Keratinocyte (primary cell): ENCODE data around the gene ADM2. TPM values are rescaled to one million over a fixed set of nuclear protein-coding genes. Genes with fewer than 3 reads are reported as not detected.

Experiments
- DNase-seq: peaks from one replicate; pipeline ENCODE4 v3.0.0-alpha.2; 2011; ENCODE audit warnings: low read depth, missing footprints, low spot score
- FAIRE-seq: peaks from 2 replicates; lab custom pipeline; 2011; peaks lifted over from hg19 to GRCh38; lab: Jason Lieb, UNC
- H2AFZ ChIP-seq: 2 replicates; pipeline ENCODE4 v1.6.0; 2012; ENCODE audit warnings: low read length, control low read depth, inconsistent platforms; ENCODE audit not compliant: control insufficient read depth
- H3K27ac ChIP-seq: 2 replicates; pipeline ENCODE4 v1.5.1; 2011; ENCODE audit warnings: low read length; ENCODE audit not compliant: control insufficient read depth, insufficient read depth
- H3K27me3 ChIP-seq: 3 replicates; pipeline ENCODE4 v1.6.0; 2011; ENCODE audit warnings: low read length; ENCODE audit not compliant: control insufficient read depth, insufficient read depth; ENCODE audit errors: extremely low read depth
- H3K36me3 ChIP-seq, 2 experiments: 2 replicates in 1 of 2; 3 replicates in 1 of 2; pipeline ENCODE4 v1.5.1; 2011; ENCODE audit warnings: low read length in 2 of 2, mild to moderate bottlenecking in 1 of 2; ENCODE audit not compliant: control insufficient read depth in 2 of 2, insufficient read depth in 2 of 2; ENCODE audit errors: extremely low read depth in 1 of 2
- H3K4me1 ChIP-seq: 3 replicates; pipeline ENCODE4 v1.5.1; 2011; ENCODE audit warnings: low read length; ENCODE audit not compliant: control insufficient read depth, insufficient read depth; ENCODE audit errors: extremely low read depth
- H3K4me2 ChIP-seq: 3 replicates; pipeline ENCODE4 v1.6.0; 2011; ENCODE audit warnings: low read depth, low read length; ENCODE audit not compliant: control insufficient read depth, insufficient read depth; ENCODE audit errors: extremely low read depth
- H3K4me3 ChIP-seq, 3 experiments: fragments of 200-600 bp in 1 of 3; sonication (generic) in 1 of 3; 2 replicates in 2 of 3; 3 replicates in 1 of 3; pipeline ENCODE4 v1.5.1; 2011 to 2016; ENCODE audit warnings: low read length in 3 of 3, mild to moderate bottlenecking in 3 of 3, control low read depth in 2 of 3, inconsistent platforms in 1 of 3, low read depth in 1 of 3, mixed read lengths in 1 of 3, mixed run types in 1 of 3, moderate library complexity in 1 of 3; ENCODE audit not compliant: control insufficient read depth in 2 of 3, insufficient read depth in 2 of 3; ENCODE audit errors: extremely low read depth in 1 of 3
- H3K79me2 ChIP-seq: 2 replicates; pipeline ENCODE4 v1.6.0; 2012; ENCODE audit warnings: low read length; ENCODE audit not compliant: control insufficient read depth, insufficient read depth
- H3K9ac ChIP-seq: 3 replicates; pipeline ENCODE4 v1.6.0; 2011; ENCODE audit warnings: low read length; ENCODE audit not compliant: control insufficient read depth, insufficient read depth; ENCODE audit errors: extremely low read depth
- H3K9me1 ChIP-seq: 3 replicates; pipeline ENCODE4 v1.6.0; 2011; ENCODE audit warnings: low read length; ENCODE audit not compliant: control insufficient read depth, insufficient read depth; ENCODE audit errors: extremely low read depth
- H3K9me3 ChIP-seq: 2 replicates; pipeline ENCODE4 v1.5.1; 2012; ENCODE audit warnings: low read depth, low read length; ENCODE audit not compliant: control insufficient read depth
- H4K20me1 ChIP-seq: 3 replicates; pipeline ENCODE4 v1.6.0; 2011; ENCODE audit warnings: low read length; ENCODE audit not compliant: control insufficient read depth, insufficient read depth; ENCODE audit errors: extremely low read depth
- EZH2 ChIP-seq: IDR thresholded peaks from one replicate; pipeline ENCODE4 v1.6.1; 2012; ENCODE audit warnings: inconsistent platforms, mild to moderate bottlenecking, low read length, moderate library complexity
- dilution Hi-C: fragments of 300-500 bp; cut with MboI; formaldehyde crosslinking; loops from one replicate; pipeline ENCODE4 v1.7.0; 2020; ENCODE audit warnings: low sequenced_read_pairs; ENCODE audit not compliant: extremely low pct_ligation_motif_present
- polyA plus RNA-seq, 5 experiments: library from polyadenylated mRNA; depleted of rRNA in 3 of 5; stranded (reverse) in 3 of 5; stranded (forward) in 1 of 5; unstranded in 1 of 5; fragments of >200 nt; gene quantifications; 1 replicate in 1 of 5; 2 replicates in 3 of 5; 3 replicates in 1 of 5; pipeline versions ENCODE4 v1.2.1 to v1.2.3, GENCODE V29; 2011 to 2012; ENCODE audit warnings: missing spikeins in 2 of 5, low read depth in 1 of 5, low replicate concordance in 1 of 5
- TF ChIP-seq, protein P1 (sequence below), 3 experiments: IDR thresholded peaks in 1 of 3; conservative IDR thresholded peaks in 1 of 3; optimal IDR thresholded peaks in 1 of 3; 2 replicates in 2 of 3; 3 replicates in 1 of 3; pipeline versions ENCODE3 to v1.5.1; 2011; ENCODE audit warnings: low read length in 3 of 3, mild to moderate bottlenecking in 3 of 3, moderate library complexity in 2 of 3, control low read depth in 1 of 3, inconsistent platforms in 1 of 3; ENCODE audit not compliant: insufficient read depth in 2 of 3; ENCODE audit errors: extremely low read depth in 1 of 3

ADM2 gene
- polyA plus RNA-seq, 1 donor (not counting 4 experiments of a cell fraction or from before 2014, with no cell fraction given), result 0.21 TPM

- peaks cover 44% of the 10 kb centered on the region for H3K79me2 ChIP-seq
- H3K36me3 ChIP-seq, result peaks cover 3 to 7% of the 10 kb centered on the region in 2 experiments
- no peak for FAIRE-seq
- no peak for DNase-seq
- H3K27ac ChIP-seq, result no peak overlapping the region
- dilution Hi-C loops, result no loop called here
- no peaks in the 10 kb centered on the region for H3K27me3 ChIP-seq
- H3K4me2 ChIP-seq, result no peak overlapping the region
- H3K9me3 ChIP-seq, result no peaks in the 10 kb centered on the region
- H2AFZ ChIP-seq, result no peak overlapping the region
- TF ChIP-seq EZH2, result no peak
- TF ChIP-seq, protein P1, sequence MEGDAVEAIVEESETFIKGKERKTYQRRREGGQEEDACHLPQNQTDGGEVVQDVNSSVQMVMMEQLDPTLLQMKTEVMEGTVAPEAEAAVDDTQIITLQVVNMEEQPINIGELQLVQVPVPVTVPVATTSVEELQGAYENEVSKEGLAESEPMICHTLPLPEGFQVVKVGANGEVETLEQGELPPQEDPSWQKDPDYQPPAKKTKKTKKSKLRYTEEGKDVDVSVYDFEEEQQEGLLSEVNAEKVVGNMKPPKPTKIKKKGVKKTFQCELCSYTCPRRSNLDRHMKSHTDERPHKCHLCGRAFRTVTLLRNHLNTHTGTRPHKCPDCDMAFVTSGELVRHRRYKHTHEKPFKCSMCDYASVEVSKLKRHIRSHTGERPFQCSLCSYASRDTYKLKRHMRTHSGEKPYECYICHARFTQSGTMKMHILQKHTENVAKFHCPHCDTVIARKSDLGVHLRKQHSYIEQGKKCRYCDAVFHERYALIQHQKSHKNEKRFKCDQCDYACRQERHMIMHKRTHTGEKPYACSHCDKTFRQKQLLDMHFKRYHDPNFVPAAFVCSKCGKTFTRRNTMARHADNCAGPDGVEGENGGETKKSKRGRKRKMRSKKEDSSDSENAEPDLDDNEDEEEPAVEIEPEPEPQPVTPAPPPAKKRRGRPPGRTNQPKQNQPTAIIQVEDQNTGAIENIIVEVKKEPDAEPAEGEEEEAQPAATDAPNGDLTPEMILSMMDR (optimal IDR thresholded peaks at IDR 0.05 in 1 of 3, IDR thresholded peaks at IDR 0.05 in 1 of 3, conservative IDR thresholded peaks at IDR 0.05 in 1 of 3; ENCODE audit: extremely low read depth in 1 of 3, insufficient read depth in 2 of 3, low read length in 3 of 3), result no peak
- no peaks in the 10 kb centered on the region for H4K20me1 ChIP-seq
- no peak overlapping the region for H3K4me3 ChIP-seq
- no peak overlapping the region for H3K9ac ChIP-seq
- no peaks in the 10 kb centered on the region for H3K9me1 ChIP-seq
- peaks cover 9% of the 10 kb centered on the region for H3K4me1 ChIP-seq
These were observed 31.8 kb downstream of the ADM2 start for GRCh38 chr22:50513175-50513574.

- peaks cover 8 to 10% of the 10 kb centered on the region in 2 experiments for H3K36me3 ChIP-seq
- no peak overlapping the region for H3K9ac ChIP-seq
- no peak overlapping the region for H3K4me3 ChIP-seq
- no peaks in the 10 kb centered on the region for H3K27me3 ChIP-seq
- H3K27ac ChIP-seq, result no peak overlapping the region
- peaks cover 28% of the 10 kb centered on the region for H3K79me2 ChIP-seq
- FAIRE-seq (no peak), DNase-seq (no peak)
- H3K4me2 ChIP-seq, result no peak overlapping the region
- no peaks in the 10 kb centered on the region for H3K9me3 ChIP-seq
- no peaks in the 10 kb centered on the region for H3K4me1 ChIP-seq
- H2AFZ ChIP-seq, result no peak overlapping the region
- H4K20me1 ChIP-seq, result no peaks in the 10 kb centered on the region
- dilution Hi-C loops, result no loop called here
- H3K9me1 ChIP-seq, result no peaks in the 10 kb centered on the region
- TF ChIP-seq, protein P1 (optimal IDR thresholded peaks at IDR 0.05 in 1 of 3, IDR thresholded peaks at IDR 0.05 in 1 of 3, conservative IDR thresholded peaks at IDR 0.05 in 1 of 3; ENCODE audit: extremely low read depth in 1 of 3, insufficient read depth in 2 of 3, low read length in 3 of 3), result no peak
- no peak for TF ChIP-seq EZH2
These were observed 34.7 kb downstream of the ADM2 start for GRCh38 chr22:50516068-50516467.
